Fibroblast of lung (primary cell): Measurements from ENCODE around the gene GRM8. TPM values are rescaled to one million over a fixed set of nuclear protein-coding genes. Genes with fewer than 3 reads are reported as not detected.

Experiments used
- DNase-seq, 2 donors: peaks; one replicate each; pipeline versions ENCODE4 v3.0.0 to v3.0.0-alpha.2; 2010; ENCODE audit warnings: low read depth in 2 of 2
- H2AFZ ChIP-seq: 2 replicates; pipeline ENCODE4 v1.5.1; 2012; ENCODE audit warnings: low read length, control low read depth, inconsistent platforms
- H3K27ac ChIP-seq: 2 replicates; pipeline ENCODE4 v1.5.1; 2011; ENCODE audit warnings: low read length, control low read depth; ENCODE audit not compliant: insufficient read depth
- H3K27me3 ChIP-seq: 2 replicates; pipeline ENCODE4 v1.5.1; 2011; ENCODE audit warnings: mild to moderate bottlenecking, low read length; ENCODE audit not compliant: control insufficient read depth, insufficient read depth
- H3K36me3 ChIP-seq: 2 replicates; pipeline ENCODE4 v1.5.1; 2011; ENCODE audit warnings: low read length; ENCODE audit not compliant: control insufficient read depth, insufficient read depth
- H3K4me1 ChIP-seq: 2 replicates; pipeline ENCODE4 v1.5.1; 2011; ENCODE audit warnings: low read length; ENCODE audit not compliant: control insufficient read depth, insufficient read depth; ENCODE audit errors: extremely low read depth
- H3K4me2 ChIP-seq: 2 replicates; pipeline ENCODE4 v1.5.1; 2011; ENCODE audit warnings: low read length, control low read depth; ENCODE audit not compliant: insufficient read depth; ENCODE audit errors: extremely low read depth
- H3K4me3 ChIP-seq, 4 experiments: fragments of 200-600 bp in 1 of 4; sonication (generic) in 1 of 4; replicated peaks in 1 of 4; 2 replicates each; pipeline ENCODE4 v1.5.1; 2011 to 2016; ENCODE audit warnings: low read length in 4 of 4, low read depth in 3 of 4, mild to moderate bottlenecking in 3 of 4, control low read depth in 2 of 4, inconsistent platforms in 1 of 4, mixed read lengths in 1 of 4; ENCODE audit not compliant: insufficient read depth in 1 of 4; ENCODE audit errors: control extremely low read depth in 1 of 4
- H3K79me2 ChIP-seq: 2 replicates; pipeline ENCODE4 v1.5.1; 2012; ENCODE audit warnings: mild to moderate bottlenecking, low read length, inconsistent platforms; ENCODE audit not compliant: control insufficient read depth, insufficient read depth
- H3K9ac ChIP-seq: 2 replicates; pipeline ENCODE4 v1.5.1; 2011; ENCODE audit warnings: mild to moderate bottlenecking, low read length, control low read depth; ENCODE audit not compliant: insufficient read depth
- H3K9me3 ChIP-seq: 2 replicates; pipeline ENCODE4 v1.5.1; 2012; ENCODE audit warnings: low read depth, low read length; ENCODE audit not compliant: control insufficient read depth, insufficient read depth
- H4K20me1 ChIP-seq: 2 replicates; pipeline ENCODE4 v1.5.1; 2011; ENCODE audit warnings: low read length; ENCODE audit not compliant: control insufficient read depth, insufficient read depth; ENCODE audit errors: extremely low read depth
- EZH2 ChIP-seq: IDR thresholded peaks from 2 replicates; pipeline ENCODE4 v1.5.1; 2012; ENCODE audit warnings: low read length, control low read depth, mild to moderate bottlenecking; ENCODE audit errors: missing control alignments
- polyA plus RNA-seq, 2 donors: library from polyadenylated mRNA; depleted of rRNA in 1 of 2; stranded (reverse) in 1 of 2; unstranded in 1 of 2; fragments of >200 nt; gene quantifications; 2 replicates each; pipeline ENCODE4 v1.2.1, GENCODE V29; 2011 to 2012; ENCODE audit warnings: missing spikeins in 1 of 2
- total RNA-seq: library from RNA; depleted of rRNA; stranded (reverse); fragments of >200 nt; gene quantifications from 2 replicates; pipeline ENCODE4 v1.2.1, GENCODE V29; 2014
- TF ChIP-seq, protein P1 (sequence below), 2 donors: IDR thresholded peaks in 1 of 2; conservative IDR thresholded peaks in 1 of 2; 1 replicate in 1 of 2; 2 replicates in 1 of 2; pipeline ENCODE4 v1.5.1; 2011 to 2012; ENCODE audit warnings: low read length in 2 of 2, control low read depth in 1 of 2, inconsistent platforms in 1 of 2, low read depth in 1 of 2, mild to moderate bottlenecking in 1 of 2

The GRM8 gene
- total and polyA plus RNA-seq, 2 donors (not counting 1 experiment from before 2014, with no cell fraction given): not detected

DNA sequence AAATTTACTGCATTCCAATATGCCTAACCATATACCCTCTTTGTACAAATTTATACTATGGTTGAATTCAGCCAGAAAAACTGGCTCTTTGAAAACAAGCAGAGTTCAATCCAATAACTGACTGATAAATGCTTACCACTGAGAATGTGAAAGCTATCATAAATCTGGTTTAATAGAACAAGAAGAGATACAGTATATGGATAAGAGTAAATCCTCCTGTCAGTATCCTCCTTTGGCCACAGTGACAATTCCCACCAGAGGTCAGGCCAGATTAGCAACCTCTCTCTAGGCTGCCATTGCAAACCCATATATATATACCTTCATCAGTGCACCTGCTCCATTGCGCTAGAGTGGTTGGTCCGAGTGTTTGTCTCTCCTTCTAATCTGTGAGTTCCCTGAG lies 647.2 kb downstream of the GRM8 start:
- Histone ChIP-seq H3K9me3 (no peaks in the 10 kb centered on the region), H3K36me3 (no peaks in the 10 kb centered on the region), H3K27ac (no peak overlapping the region), H4K20me1 (no peaks in the 10 kb centered on the region), H2AFZ (no peak overlapping the region), H3K4me1 (no peaks in the 10 kb centered on the region), H3K4me2 (no peak overlapping the region), H3K79me2 (no peaks in the 10 kb centered on the region), H3K9ac (no peak overlapping the region), H3K4me3 (no peak overlapping the region), H3K27me3 (no peaks in the 10 kb centered on the region)
- DNase-seq: no peak
- TF ChIP-seq EZH2: no peak
- TF ChIP-seq, protein P1, sequence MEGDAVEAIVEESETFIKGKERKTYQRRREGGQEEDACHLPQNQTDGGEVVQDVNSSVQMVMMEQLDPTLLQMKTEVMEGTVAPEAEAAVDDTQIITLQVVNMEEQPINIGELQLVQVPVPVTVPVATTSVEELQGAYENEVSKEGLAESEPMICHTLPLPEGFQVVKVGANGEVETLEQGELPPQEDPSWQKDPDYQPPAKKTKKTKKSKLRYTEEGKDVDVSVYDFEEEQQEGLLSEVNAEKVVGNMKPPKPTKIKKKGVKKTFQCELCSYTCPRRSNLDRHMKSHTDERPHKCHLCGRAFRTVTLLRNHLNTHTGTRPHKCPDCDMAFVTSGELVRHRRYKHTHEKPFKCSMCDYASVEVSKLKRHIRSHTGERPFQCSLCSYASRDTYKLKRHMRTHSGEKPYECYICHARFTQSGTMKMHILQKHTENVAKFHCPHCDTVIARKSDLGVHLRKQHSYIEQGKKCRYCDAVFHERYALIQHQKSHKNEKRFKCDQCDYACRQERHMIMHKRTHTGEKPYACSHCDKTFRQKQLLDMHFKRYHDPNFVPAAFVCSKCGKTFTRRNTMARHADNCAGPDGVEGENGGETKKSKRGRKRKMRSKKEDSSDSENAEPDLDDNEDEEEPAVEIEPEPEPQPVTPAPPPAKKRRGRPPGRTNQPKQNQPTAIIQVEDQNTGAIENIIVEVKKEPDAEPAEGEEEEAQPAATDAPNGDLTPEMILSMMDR (conservative IDR thresholded peaks at IDR 0.05 in 1 of 2, IDR thresholded peaks at IDR 0.05 in 1 of 2; ENCODE audit: low read depth in 1 of 2, low read length in 2 of 2): no peak

DNA sequence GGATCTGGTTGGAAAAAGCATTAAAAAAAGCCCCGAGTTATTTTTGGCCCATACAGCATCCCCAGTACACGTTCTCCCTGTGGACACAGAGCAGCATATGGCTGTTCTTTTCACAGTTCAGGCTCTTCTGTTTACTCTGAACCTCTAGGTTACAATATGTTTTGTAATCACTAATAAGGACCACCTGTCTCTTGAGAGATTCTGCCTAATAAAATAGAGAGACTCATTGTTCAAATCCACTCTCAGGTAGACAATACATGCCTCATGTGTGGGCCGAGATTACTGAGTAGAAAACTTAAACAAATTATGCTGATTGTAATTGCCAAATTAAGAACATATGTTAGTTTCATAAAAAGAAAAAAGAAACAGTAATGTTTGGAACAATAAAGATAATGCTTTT lies 647.7 kb downstream of the GRM8 start:
- no peak for TF ChIP-seq EZH2
- TF ChIP-seq, protein P1 (conservative IDR thresholded peaks at IDR 0.05 in 1 of 2, IDR thresholded peaks at IDR 0.05 in 1 of 2; ENCODE audit: low read depth in 1 of 2, low read length in 2 of 2): no peak
- Histone ChIP-seq H3K27ac (no peak overlapping the region), H3K36me3 (no peaks in the 10 kb centered on the region)

DNA sequence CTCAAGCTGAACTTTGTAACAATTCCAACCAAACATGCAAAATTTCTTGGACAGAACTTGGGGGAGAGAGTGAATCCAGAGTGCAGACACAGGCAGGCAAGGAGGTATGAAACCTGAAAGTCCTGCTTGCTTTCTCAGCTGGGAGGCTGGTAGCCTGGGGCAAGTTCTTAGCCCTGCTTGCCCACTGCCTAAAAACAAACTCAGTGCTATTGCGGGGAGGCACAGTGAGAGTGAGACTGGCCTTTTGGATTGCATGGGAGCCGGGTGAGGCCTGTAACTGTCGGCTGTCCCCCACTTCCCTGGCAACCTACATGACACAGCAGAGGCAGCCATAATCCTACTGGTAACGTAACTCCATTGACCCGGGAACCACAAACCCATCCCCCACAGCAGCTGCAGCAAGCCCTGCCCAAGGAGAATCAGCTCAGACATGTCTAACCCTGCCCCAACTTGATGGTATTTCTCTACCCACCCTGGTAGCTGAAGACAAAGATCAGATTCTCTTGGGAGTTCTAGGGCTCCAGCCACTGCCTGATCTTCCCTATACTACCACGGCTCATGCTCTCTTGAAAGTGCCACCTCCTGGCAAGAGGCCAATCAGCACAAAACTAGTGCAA lies 663.6 kb downstream of the GRM8 start:
- Histone ChIP-seq H3K4me2 (no peak overlapping the region), H4K20me1 (no peaks in the 10 kb centered on the region), H3K9ac (no peak overlapping the region), H2AFZ (no peak overlapping the region), H3K4me1 (no peaks in the 10 kb centered on the region), H3K27ac (no peak overlapping the region), H3K36me3 (no peaks in the 10 kb centered on the region), H3K9me3 (no peaks in the 10 kb centered on the region), H3K27me3 (no peaks in the 10 kb centered on the region), H3K4me3 (no peak overlapping the region), H3K79me2 (no peaks in the 10 kb centered on the region)
- TF ChIP-seq, protein P1 (conservative IDR thresholded peaks at IDR 0.05 in 1 of 2, IDR thresholded peaks at IDR 0.05 in 1 of 2; ENCODE audit: low read depth in 1 of 2, low read length in 2 of 2): no peak
- TF ChIP-seq EZH2: no peak
- DNase-seq: no peak

More for the DNA sequence above, 647.7 kb downstream of the GRM8 start:
- Histone ChIP-seq H3K4me2 (no peak overlapping the region), H3K9me3 (no peaks in the 10 kb centered on the region), H3K4me1 (no peaks in the 10 kb centered on the region), H3K9ac (no peak overlapping the region), H3K27me3 (no peaks in the 10 kb centered on the region), H4K20me1 (no peaks in the 10 kb centered on the region), H2AFZ (no peak overlapping the region), H3K79me2 (no peaks in the 10 kb centered on the region), H3K4me3 (no peak overlapping the region)
- DNase-seq: no peak
